HepG2 (cell line): ENCODE measurements around the gene NPW. TPM values are rescaled to one million over a fixed set of nuclear protein-coding genes. Genes with fewer than 3 reads are reported as not detected.
A peak's percentile ranks its signal among the peaks of the same experiment; 100 is the strongest.

ENCODE experiments used
- IRF1 ChIP-seq: sonication (generic); formaldehyde crosslinking; IDR thresholded peaks from 2 replicates; pipeline ENCODE4 v1.4.0; 2020; ENCODE audit warnings: low read depth, mild to moderate bottlenecking, missing genetic modification reagents
- MNT ChIP-seq: fragments of 450-650 bp; IDR thresholded peaks from 2 replicates; pipeline ENCODE4 v1.6.1; 2016
- PHF21A ChIP-seq: sonication (generic); formaldehyde crosslinking; IDR thresholded peaks from 2 replicates; pipeline ENCODE4 v1.5.0; 2020; ENCODE audit warnings: mild to moderate bottlenecking, missing genetic modification reagents
- PITX1 ChIP-seq: sonication (generic); formaldehyde crosslinking; IDR thresholded peaks from 2 replicates; pipeline ENCODE4 v1.5.1; 2020; ENCODE audit warnings: mild to moderate bottlenecking, missing genetic modification reagents
- SP1 ChIP-seq, 2 experiments: fragments of 450-650 bp in 1 of 2; sonication (generic) in 1 of 2; formaldehyde crosslinking in 1 of 2; IDR thresholded peaks; 2 replicates each; pipeline versions ENCODE4 v1.4.0 to v1.6.1; 2016 to 2020; ENCODE audit warnings: missing genetic modification reagents in 1 of 2
- STAG1 ChIP-seq: sonication (generic); formaldehyde crosslinking; IDR thresholded peaks from 2 replicates; pipeline ENCODE4 v1.4.0; 2020; ENCODE audit warnings: missing genetic modification reagents
- THAP11 ChIP-seq: IDR thresholded peaks from 2 replicates; pipeline ENCODE4 v1.6.1; 2016; ENCODE audit warnings: missing biosample characterization, missing genetic modification reagents
- ZNF124 ChIP-seq: sonication (generic); formaldehyde crosslinking; IDR thresholded peaks from 2 replicates; pipeline ENCODE4 v1.4.0; 2020; ENCODE audit warnings: missing genetic modification reagents
- ZNF768 ChIP-seq: sonication (generic); formaldehyde crosslinking; IDR thresholded peaks from 2 replicates; pipeline ENCODE4 v1.4.0; 2020; ENCODE audit warnings: missing genetic modification reagents
- polyA plus RNA-seq, 8 experiments: library from polyadenylated mRNA; depleted of rRNA in 3 of 8; stranded (reverse) in 7 of 8; unstranded in 1 of 8; fragments of >200 nt; fragmentation: Illumina TruSeq in 4 of 8; extraction: Trizol in 4 of 8; gene quantifications; 2 replicates each; pipeline versions ENCODE4 v1.2.1 to v1.2.3, GENCODE V29; 2011 to 2016; ENCODE audit warnings: low read depth in 4 of 8, missing spikeins in 1 of 8, mixed read lengths in 1 of 8; ENCODE audit not compliant: insufficient read depth in 1 of 8
- total RNA-seq, 5 experiments: library from RNA; depleted of rRNA; stranded (reverse); fragments of >200 nt; fragmentation: Illumina TruSeq; extraction: Trizol; gene quantifications; 2 replicates each; pipeline ENCODE4 v1.2.3, GENCODE V29; 2016; ENCODE audit warnings: low read depth in 1 of 5
- TF ChIP-seq, protein P1 (sequence below): sonication (generic); formaldehyde crosslinking; IDR thresholded peaks from 2 replicates; pipeline ENCODE4 v1.4.0; 2020; ENCODE audit warnings: missing genetic modification reagents, borderline replicate concordance
- TF ChIP-seq, protein P2 (sequence below): sonication (generic); formaldehyde crosslinking; IDR thresholded peaks from 2 replicates; pipeline ENCODE4 v1.8.0; 2022; ENCODE audit warnings: mild to moderate bottlenecking, missing genetic modification reagents; ENCODE audit not compliant: insufficient replicate concordance
- TF ChIP-seq, protein P3 (sequence below): IDR thresholded peaks from 2 replicates; pipeline ENCODE4 v1.6.1; 2018; ENCODE audit warnings: missing genetic modification reagents
- TF ChIP-seq, protein P4 (sequence below): IDR thresholded peaks from 2 replicates; pipeline ENCODE4 v1.4.0; 2020; ENCODE audit warnings: mild to moderate bottlenecking, missing genetic modification reagents

Gene NPW
- total and polyA plus RNA-seq, 2 of the 13 experiments (the other 11 are each of a cell fraction or from before 2014, with no cell fraction given): 0.24 to 0.97 TPM

GRCh38 chr16:2016407-2016922, 3.1 kb upstream of the NPW start (continued):
- TF ChIP-seq, protein P1, sequence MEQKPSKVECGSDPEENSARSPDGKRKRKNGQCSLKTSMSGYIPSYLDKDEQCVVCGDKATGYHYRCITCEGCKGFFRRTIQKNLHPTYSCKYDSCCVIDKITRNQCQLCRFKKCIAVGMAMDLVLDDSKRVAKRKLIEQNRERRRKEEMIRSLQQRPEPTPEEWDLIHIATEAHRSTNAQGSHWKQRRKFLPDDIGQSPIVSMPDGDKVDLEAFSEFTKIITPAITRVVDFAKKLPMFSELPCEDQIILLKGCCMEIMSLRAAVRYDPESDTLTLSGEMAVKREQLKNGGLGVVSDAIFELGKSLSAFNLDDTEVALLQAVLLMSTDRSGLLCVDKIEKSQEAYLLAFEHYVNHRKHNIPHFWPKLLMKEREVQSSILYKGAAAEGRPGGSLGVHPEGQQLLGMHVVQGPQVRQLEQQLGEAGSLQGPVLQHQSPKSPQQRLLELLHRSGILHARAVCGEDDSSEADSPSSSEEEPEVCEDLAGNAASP (CRISPR knock-in tag): 0 out of 2 replicates have a peak, but pooled peaks have one; percentile 26
- TF ChIP-seq ZNF768 (CRISPR knock-in tag) (0 out of 2 replicates have a peak, but pooled peaks have one; percentile 8), THAP11 (peak; percentile 26; the same call in 1 of the 2 replicates), SP1 (IDR thresholded peaks at IDR 0.05) (no peak), SP1 (CRISPR knock-in tag; IDR thresholded peaks at IDR 0.05) (0 out of 2 replicates have a peak, but pooled peaks have one; percentile 12), STAG1 (CRISPR knock-in tag) (peak; percentile 48), PHF21A (0 out of 2 replicates have a peak, but pooled peaks have one; percentile 57), ZNF124 (0 out of 2 replicates have a peak, but pooled peaks have one; percentile 27), IRF1 (CRISPR knock-in tag) (no peak), MNT (0 out of 2 replicates have a peak, but pooled peaks have one; percentile 3), PITX1 (CRISPR knock-in tag) (no peak)
- TF ChIP-seq, protein P2, sequence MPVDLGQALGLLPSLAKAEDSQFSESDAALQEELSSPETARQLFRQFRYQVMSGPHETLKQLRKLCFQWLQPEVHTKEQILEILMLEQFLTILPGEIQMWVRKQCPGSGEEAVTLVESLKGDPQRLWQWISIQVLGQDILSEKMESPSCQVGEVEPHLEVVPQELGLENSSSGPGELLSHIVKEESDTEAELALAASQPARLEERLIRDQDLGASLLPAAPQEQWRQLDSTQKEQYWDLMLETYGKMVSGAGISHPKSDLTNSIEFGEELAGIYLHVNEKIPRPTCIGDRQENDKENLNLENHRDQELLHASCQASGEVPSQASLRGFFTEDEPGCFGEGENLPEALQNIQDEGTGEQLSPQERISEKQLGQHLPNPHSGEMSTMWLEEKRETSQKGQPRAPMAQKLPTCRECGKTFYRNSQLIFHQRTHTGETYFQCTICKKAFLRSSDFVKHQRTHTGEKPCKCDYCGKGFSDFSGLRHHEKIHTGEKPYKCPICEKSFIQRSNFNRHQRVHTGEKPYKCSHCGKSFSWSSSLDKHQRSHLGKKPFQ (CRISPR knock-in tag): no peak
- TF ChIP-seq, protein P3, sequence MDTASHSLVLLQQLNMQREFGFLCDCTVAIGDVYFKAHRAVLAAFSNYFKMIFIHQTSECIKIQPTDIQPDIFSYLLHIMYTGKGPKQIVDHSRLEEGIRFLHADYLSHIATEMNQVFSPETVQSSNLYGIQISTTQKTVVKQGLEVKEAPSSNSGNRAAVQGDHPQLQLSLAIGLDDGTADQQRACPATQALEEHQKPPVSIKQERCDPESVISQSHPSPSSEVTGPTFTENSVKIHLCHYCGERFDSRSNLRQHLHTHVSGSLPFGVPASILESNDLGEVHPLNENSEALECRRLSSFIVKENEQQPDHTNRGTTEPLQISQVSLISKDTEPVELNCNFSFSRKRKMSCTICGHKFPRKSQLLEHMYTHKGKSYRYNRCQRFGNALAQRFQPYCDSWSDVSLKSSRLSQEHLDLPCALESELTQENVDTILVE (CRISPR knock-in tag): no peak
- TF ChIP-seq, protein P4, sequence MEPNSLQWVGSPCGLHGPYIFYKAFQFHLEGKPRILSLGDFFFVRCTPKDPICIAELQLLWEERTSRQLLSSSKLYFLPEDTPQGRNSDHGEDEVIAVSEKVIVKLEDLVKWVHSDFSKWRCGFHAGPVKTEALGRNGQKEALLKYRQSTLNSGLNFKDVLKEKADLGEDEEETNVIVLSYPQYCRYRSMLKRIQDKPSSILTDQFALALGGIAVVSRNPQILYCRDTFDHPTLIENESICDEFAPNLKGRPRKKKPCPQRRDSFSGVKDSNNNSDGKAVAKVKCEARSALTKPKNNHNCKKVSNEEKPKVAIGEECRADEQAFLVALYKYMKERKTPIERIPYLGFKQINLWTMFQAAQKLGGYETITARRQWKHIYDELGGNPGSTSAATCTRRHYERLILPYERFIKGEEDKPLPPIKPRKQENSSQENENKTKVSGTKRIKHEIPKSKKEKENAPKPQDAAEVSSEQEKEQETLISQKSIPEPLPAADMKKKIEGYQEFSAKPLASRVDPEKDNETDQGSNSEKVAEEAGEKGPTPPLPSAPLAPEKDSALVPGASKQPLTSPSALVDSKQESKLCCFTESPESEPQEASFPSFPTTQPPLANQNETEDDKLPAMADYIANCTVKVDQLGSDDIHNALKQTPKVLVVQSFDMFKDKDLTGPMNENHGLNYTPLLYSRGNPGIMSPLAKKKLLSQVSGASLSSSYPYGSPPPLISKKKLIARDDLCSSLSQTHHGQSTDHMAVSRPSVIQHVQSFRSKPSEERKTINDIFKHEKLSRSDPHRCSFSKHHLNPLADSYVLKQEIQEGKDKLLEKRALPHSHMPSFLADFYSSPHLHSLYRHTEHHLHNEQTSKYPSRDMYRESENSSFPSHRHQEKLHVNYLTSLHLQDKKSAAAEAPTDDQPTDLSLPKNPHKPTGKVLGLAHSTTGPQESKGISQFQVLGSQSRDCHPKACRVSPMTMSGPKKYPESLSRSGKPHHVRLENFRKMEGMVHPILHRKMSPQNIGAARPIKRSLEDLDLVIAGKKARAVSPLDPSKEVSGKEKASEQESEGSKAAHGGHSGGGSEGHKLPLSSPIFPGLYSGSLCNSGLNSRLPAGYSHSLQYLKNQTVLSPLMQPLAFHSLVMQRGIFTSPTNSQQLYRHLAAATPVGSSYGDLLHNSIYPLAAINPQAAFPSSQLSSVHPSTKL (CRISPR knock-in tag): peak; percentile 42
- TF ChIP-seq, all 625 proteins: peak for 49
